HCT116 (cell line): ENCODE results near the gene INSR. TPM values are rescaled to one million over a fixed set of nuclear protein-coding genes. Genes with fewer than 3 reads are reported as not detected.

Source experiments
- ATAC-seq: fragments of 200-7000 bp; cut with Tn5 transposase; 2 replicates; pipeline ENCODE4 v1.9.1; 2020; ENCODE audit warnings: mild to moderate bottlenecking, moderate library complexity
- BruUV-seq: library from RNA; stranded (reverse); fragments of 400-500 nt; replicated peaks from 2 replicates; lab custom pipeline; 2021; lab: Mats Ljungman, UMichigan
- CTCF ChIA-PET: fragments of 300-600 bp; sonication (Branson Sonifier 250); formaldehyde crosslinking; loops from one replicate; lab custom pipeline; 2021; ENCODE audit warnings: antibody characterized with exemption; lab: Charles Lee
- POLR2A ChIA-PET: fragments of 300-600, 350-600 bp; sonication (Branson Sonifier 250); formaldehyde crosslinking; loops from one replicate; lab custom pipeline; 2021; ENCODE audit warnings: antibody characterized with exemption; lab: Charles Lee
- RAD21 ChIA-PET, 2 experiments: fragments of 300-600 bp; sonication (Branson Sonifier 250); formaldehyde crosslinking; loops; one replicate each; lab custom pipeline; 2023; ENCODE audit warnings: low total read pairs in 2 of 2; ENCODE audit not compliant: uncharacterized antibody in 2 of 2, unreplicated experiment in 2 of 2, low non-redundant PET in 1 of 2; lab: Charles Lee
- DNase-seq: peaks from one replicate; pipeline ENCODE4 v3.0.0-alpha.2; 2010; ENCODE audit warnings: low read depth, low spot score
- H2AFZ ChIP-seq: fragments of 200-600 bp; shearing (Covaris generic), sonication (generic); 2 replicates; pipeline ENCODE4 v1.6.1; 2017; ENCODE audit warnings: low read depth, mixed run types, mixed read lengths, antibody characterized with exemption, low read length; ENCODE audit not compliant: poor library complexity, severe bottlenecking
- H3K27ac ChIP-seq: 2 replicates; pipeline ENCODE4 v1.5.1; 2012; ENCODE audit warnings: low read depth, low read length
- H3K27me3 ChIP-seq: fragments of 200-600 bp; sonication (generic); 2 replicates; pipeline ENCODE4 v1.6.1; 2016; ENCODE audit warnings: mixed run types, low read length, mixed read lengths; ENCODE audit not compliant: insufficient read depth
- H3K36me3 ChIP-seq, 2 experiments: fragments of 200-500 bp in 1 of 2; fragments of 200-600 bp in 1 of 2; sonication (Bioruptor generic) in 1 of 2; sonication (generic) in 1 of 2; 2 replicates each; pipeline versions ENCODE4 v1.5.1 to v1.6.1; 2014 to 2016; ENCODE audit warnings: low read length in 2 of 2, inconsistent platforms in 1 of 2, mixed read lengths in 1 of 2, mixed run types in 1 of 2; ENCODE audit not compliant: insufficient read depth in 2 of 2, control insufficient read depth in 1 of 2
- H3K4me1 ChIP-seq, 2 experiments: fragments of 200-600 bp in 1 of 2; sonication (generic) in 1 of 2; 2 replicates each; pipeline versions ENCODE4 v1.5.1 to v1.6.1; 2012 to 2017; ENCODE audit warnings: low read length in 2 of 2, inconsistent platforms in 1 of 2, mild to moderate bottlenecking in 1 of 2, mixed read lengths in 1 of 2, mixed run types in 1 of 2, moderate library complexity in 1 of 2; ENCODE audit not compliant: insufficient read depth in 2 of 2, control insufficient read depth in 1 of 2
- H3K4me2 ChIP-seq: fragments of 200-600 bp; sonication (generic); 2 replicates; pipeline ENCODE4 v1.6.1; 2017; ENCODE audit warnings: mixed run types, low read length, mixed read lengths
- H3K4me3 ChIP-seq, 2 experiments: fragments of 200-600 bp in 1 of 2; sonication (generic) in 1 of 2; replicated peaks in 1 of 2; 2 replicates each; pipeline ENCODE4 v1.5.1; 2011 to 2016; ENCODE audit warnings: low read length in 2 of 2, control low read depth in 1 of 2, low read depth in 1 of 2, mild to moderate bottlenecking in 1 of 2, mixed read lengths in 1 of 2, mixed run types in 1 of 2
- H3K79me2 ChIP-seq: fragments of 200-600 bp; sonication (generic); 2 replicates; pipeline ENCODE4 v1.6.1; 2017; ENCODE audit warnings: mild to moderate bottlenecking, mixed run types, low read length, moderate library complexity, mixed read lengths; ENCODE audit not compliant: insufficient read depth
- H3K9ac ChIP-seq: fragments of 200-600 bp; sonication (generic); 2 replicates; pipeline ENCODE4 v1.6.1; 2016; ENCODE audit warnings: low read length, mixed read lengths
- H3K9me2 ChIP-seq: fragments of 200-600 bp; sonication (generic), shearing (Covaris generic); 2 replicates; pipeline ENCODE4 v1.6.1; 2017; ENCODE audit warnings: mixed run types, mild to moderate bottlenecking, moderate library complexity; ENCODE audit not compliant: insufficient read depth
- H3K9me3 ChIP-seq, 2 experiments: fragments of 200-500 bp in 1 of 2; fragments of 200-600 bp in 1 of 2; sonication (Bioruptor generic) in 1 of 2; sonication (generic) in 1 of 2; 2 replicates each; pipeline ENCODE4 v1.6.1; 2014 to 2017; ENCODE audit warnings: low read length in 2 of 2, mixed read lengths in 2 of 2, inconsistent platforms in 1 of 2, low read depth in 1 of 2, mild to moderate bottlenecking in 1 of 2, mixed run types in 1 of 2, moderate library complexity in 1 of 2; ENCODE audit not compliant: control insufficient read depth in 1 of 2, insufficient read depth in 1 of 2
- H4K20me1 ChIP-seq: fragments of 200-600 bp; sonication (generic), shearing (Covaris generic); 2 replicates; pipeline ENCODE4 v1.6.1; 2017; ENCODE audit warnings: mixed run types, mild to moderate bottlenecking, moderate library complexity; ENCODE audit not compliant: insufficient read depth
- ATF3 ChIP-seq: IDR thresholded peaks from 2 replicates; pipeline ENCODE4 v1.6.1; 2012
- CEBPB ChIP-seq: IDR thresholded peaks from 2 replicates; pipeline ENCODE4 v1.6.1; 2012; ENCODE audit warnings: low read depth
- CTCF ChIP-seq, 3 experiments: fragments of 200-600 bp in 1 of 3; sonication (generic) in 1 of 3; IDR thresholded peaks in 2 of 3; conservative IDR thresholded peaks in 1 of 3; 2 replicates each; pipeline ENCODE4 v1.5.1; 2012 to 2017; ENCODE audit warnings: low read depth in 2 of 3, low read length in 2 of 3, antibody characterized with exemption in 1 of 3, borderline replicate concordance in 1 of 3, control low read depth in 1 of 3, mild to moderate bottlenecking in 1 of 3, mixed read lengths in 1 of 3, mixed run types in 1 of 3, moderate library complexity in 1 of 3; ENCODE audit not compliant: insufficient read depth in 1 of 3
- EGR1 ChIP-seq: IDR thresholded peaks from 2 replicates; pipeline ENCODE4 v1.6.1; 2012; ENCODE audit warnings: low read depth
- ELF1 ChIP-seq: IDR thresholded peaks from 2 replicates; pipeline ENCODE4 v1.6.1; 2012; ENCODE audit warnings: low read depth, borderline replicate concordance
- EZH2 ChIP-seq: fragments of 200-600 bp; sonication (generic); IDR thresholded peaks from 2 replicates; pipeline ENCODE4 v1.6.1; 2017; ENCODE audit warnings: antibody characterized with exemption, mixed run types
- EZH2phosphoT487 ChIP-seq: fragments of 200-600 bp; IDR thresholded peaks from 2 replicates; pipeline ENCODE4 v1.6.1; 2018; ENCODE audit warnings: antibody characterized with exemption, borderline replicate concordance
- FOSL1 ChIP-seq: IDR thresholded peaks from 2 replicates; pipeline ENCODE4 v1.6.1; 2012; ENCODE audit warnings: low read depth
- JUND ChIP-seq: IDR thresholded peaks from 2 replicates; pipeline ENCODE4 v1.6.1; 2012
- MAX ChIP-seq: IDR thresholded peaks from 2 replicates; pipeline ENCODE4 v1.6.1; 2012
- POLR2A ChIP-seq: IDR thresholded peaks from 2 replicates; pipeline ENCODE4 v1.7.0; 2011; ENCODE audit warnings: borderline replicate concordance; ENCODE audit not compliant: insufficient read depth, insufficient read length; ENCODE audit errors: extremely low read depth
- POLR2AphosphoS5 ChIP-seq: IDR thresholded peaks from 2 replicates; pipeline ENCODE4 v1.6.1; 2011; ENCODE audit warnings: mild to moderate bottlenecking, low read depth, low read length, moderate library complexity
- RAD21 ChIP-seq: IDR thresholded peaks from 2 replicates; pipeline ENCODE4 v1.6.1; 2012; ENCODE audit warnings: low read depth, mild to moderate bottlenecking
- REST ChIP-seq: IDR thresholded peaks from 2 replicates; pipeline ENCODE4 v1.6.1; 2012; ENCODE audit warnings: low read depth
- SIN3A ChIP-seq: IDR thresholded peaks from 2 replicates; pipeline ENCODE4 v1.6.1; 2012; ENCODE audit warnings: low read depth
- SRF ChIP-seq: IDR thresholded peaks from 2 replicates; pipeline ENCODE4 v1.6.1; 2012; ENCODE audit warnings: low read depth
- TCF7L2 ChIP-seq: IDR thresholded peaks from 2 replicates; pipeline ENCODE4 v1.7.0; 2011; ENCODE audit warnings: borderline replicate concordance, inconsistent platforms; ENCODE audit not compliant: insufficient read depth, insufficient read length; ENCODE audit errors: extremely low read depth
- YY1 ChIP-seq: IDR thresholded peaks from 2 replicates; pipeline ENCODE4 v1.6.1; 2011; ENCODE audit warnings: low read length, low read depth, moderate library complexity, mild to moderate bottlenecking; ENCODE audit not compliant: insufficient replicate concordance; ENCODE audit errors: extremely low read depth
- ZFX ChIP-seq: fragments of 450-650 bp; IDR thresholded peaks from 2 replicates; pipeline ENCODE4 v1.6.1; 2017
- ZNF274 ChIP-seq: fragments of 200-500 bp; sonication (Bioruptor generic); IDR thresholded peaks from 2 replicates; pipeline ENCODE4 v1.6.1; 2014; ENCODE audit warnings: mild to moderate bottlenecking, low read depth, low read length, inconsistent platforms
- intact Hi-C: fragments of 100-400 bp; cut with micrococcal nuclease; formaldehyde crosslinking; loops from 2 replicates; pipeline ENCODE4 v1.10.0; 2022
- total RNA-seq: library from RNA; stranded (reverse); gene quantifications from one replicate; pipeline ENCODE4 v1.2.1, GENCODE V29; 2021; ENCODE audit not compliant: unreplicated experiment

Gene INSR
- total RNA-seq, 1 experiment from 2014 or later, result 25.4 TPM

GRCh38 chr19:7254590-7254989, 39.6 kb downstream of the INSR start:
- POLR2A ChIA-PET, result no interaction called here
- TF ChIP-seq POLR2A (no peak), POLR2AphosphoS5 (no peak), TCF7L2 (no peak), SRF (no peak), EZH2 (no peak), JUND (no peak), ELF1 (no peak), FOSL1 (no peak), CEBPB (no peak), RAD21 (no peak), YY1 (no peak), ZNF274 (no peak), EZH2phosphoT487 (no peak), ZFX (no peak), REST (no peak), EGR1 (no peak), SIN3A (no peak), MAX (no peak), ATF3 (no peak), CTCF (IDR thresholded peaks at IDR 0.05 in 2 of 3, conservative IDR thresholded peaks at IDR 0.05 in 1 of 3; ENCODE audit: borderline replicate concordance in 1 of 3, insufficient read depth in 1 of 3, low read depth in 2 of 3, low read length in 2 of 3) (no peak)
- no peak for DNase-seq

More at GRCh38 chr19:7254590-7254989, 39.6 kb downstream of the INSR start:
- Histone ChIP-seq H3K79me2 (0 out of 2 replicates have a peak, but pooled peaks cover 4% of the 10 kb centered on the region), H3K9me3 (no peaks in the 10 kb centered on the region), H3K9ac (no peak overlapping the region), H3K4me2 (no peak overlapping the region), H4K20me1 (no peaks in the 10 kb centered on the region), H3K4me1 (peaks cover 15 to 18% of the 10 kb centered on the region in 2 experiments; a peak in 3 of 4 replicates), H3K4me3 (no peak overlapping the region), H3K27ac (no peak overlapping the region), H3K9me2 (no peaks in the 10 kb centered on the region), H2AFZ (no peak overlapping the region), H3K27me3 (no peaks in the 10 kb centered on the region), H3K36me3 (no peaks in the 10 kb centered on the region)
- RAD21 ChIA-PET, result no interaction called here
- CTCF ChIA-PET, result no interaction called here
- intact Hi-C loops, result no loop called here
- no TSS peak for BruUV-seq
- no peak for ATAC-seq
